Measurements from ENCODE around the gene LOC128125822.

LOC128125822 gene

GRCh38 chr6:63546236-63546635 lies 26.0 kb upstream of the LOC128125822 start:
- Mint-ChIP-seq H3K27ac (no peak overlapping the region), H3K4me3 (no peak overlapping the region), H3K4me1 (no peaks in the 10 kb centered on the region), H3K36me3 (no peaks in the 10 kb centered on the region), H3K9me3 (no peaks in the 10 kb centered on the region), H3K27me3 (ENCODE audit: insufficient read depth, low read depth) (no peaks in the 10 kb centered on the region)
- TF ChIP-seq CTCF (IDR thresholded peaks at IDR 0.05) (no peak), EZH2 (IDR thresholded peaks at IDR 0.05) (no peak), EZH2phosphoT487 (IDR thresholded peaks at IDR 0.05) (no peak)
- Histone ChIP-seq H3K27ac (no peak overlapping the region), H3K9me3 (ENCODE audit: low read depth) (no peaks in the 10 kb centered on the region), H3K27me3 (no peaks in the 10 kb centered on the region), H3K9ac (no peak overlapping the region), H4K20me1 (ENCODE audit: low read depth) (no peaks in the 10 kb centered on the region), H3K79me2 (ENCODE audit: low read depth) (no peaks in the 10 kb centered on the region), H3K4me3 (no peak overlapping the region), H3F3A (ENCODE audit: low read depth) (no peaks in the 10 kb centered on the region), H3K36me3 (no peaks in the 10 kb centered on the region), H3K4me2 (no peak overlapping the region), H3K4me1 (no peaks in the 10 kb centered on the region), H2AFZ (replicated peaks) (no peak overlapping the region)
- no peak for DNase-seq (ENCODE audit: low spot score)

GRCh38 chr6:63546697-63547096 lies 25.6 kb upstream of the LOC128125822 start:
- Histone ChIP-seq H3F3A (ENCODE audit: low read depth) (no peaks in the 10 kb centered on the region), H3K27ac (no peak overlapping the region), H3K4me3 (no peak overlapping the region), H3K9ac (no peak overlapping the region), H4K20me1 (ENCODE audit: low read depth) (no peaks in the 10 kb centered on the region), H3K4me1 (no peaks in the 10 kb centered on the region), H3K79me2 (ENCODE audit: low read depth) (no peaks in the 10 kb centered on the region), H3K9me3 (ENCODE audit: low read depth) (no peaks in the 10 kb centered on the region), H2AFZ (replicated peaks) (no peak overlapping the region), H3K36me3 (no peaks in the 10 kb centered on the region), H3K4me2 (no peak overlapping the region), H3K27me3 (no peaks in the 10 kb centered on the region)
- Mint-ChIP-seq H3K4me1 (no peaks in the 10 kb centered on the region), H3K4me3 (no peak overlapping the region), H3K27ac (no peak overlapping the region), H3K9me3 (no peaks in the 10 kb centered on the region), H3K36me3 (no peaks in the 10 kb centered on the region), H3K27me3 (ENCODE audit: insufficient read depth, low read depth) (no peaks in the 10 kb centered on the region)
- TF ChIP-seq CTCF (IDR thresholded peaks at IDR 0.05) = no peak
- no peak for TF ChIP-seq EZH2phosphoT487 (IDR thresholded peaks at IDR 0.05)
- no peak for TF ChIP-seq EZH2 (IDR thresholded peaks at IDR 0.05)
- DNase-seq (ENCODE audit: low spot score) = no peak

- Mint-ChIP-seq H3K36me3 (no peaks in the 10 kb centered on the region), H3K4me1 (no peaks in the 10 kb centered on the region), H3K27me3 (ENCODE audit: insufficient read depth, low read depth) (no peaks in the 10 kb centered on the region), H3K9me3 (no peaks in the 10 kb centered on the region), H3K4me3 (no peak overlapping the region), H3K27ac (no peak overlapping the region)
- Histone ChIP-seq H3K36me3 (no peaks in the 10 kb centered on the region), H2AFZ (replicated peaks) (no peak overlapping the region), H3F3A (ENCODE audit: low read depth) (no peaks in the 10 kb centered on the region), H3K4me2 (no peak overlapping the region), H3K27ac (no peak overlapping the region), H3K9me3 (ENCODE audit: low read depth) (no peaks in the 10 kb centered on the region), H4K20me1 (ENCODE audit: low read depth) (no peaks in the 10 kb centered on the region), H3K9ac (no peak overlapping the region), H3K27me3 (no peaks in the 10 kb centered on the region), H3K79me2 (ENCODE audit: low read depth) (no peaks in the 10 kb centered on the region), H3K4me3 (no peak overlapping the region), H3K4me1 (no peaks in the 10 kb centered on the region)
- no peak for DNase-seq (ENCODE audit: low spot score)
- TF ChIP-seq CTCF (IDR thresholded peaks at IDR 0.05) (no peak), EZH2 (IDR thresholded peaks at IDR 0.05) (no peak), EZH2phosphoT487 (IDR thresholded peaks at IDR 0.05) (no peak)
Observed at GRCh38 chr6:63549076-63549475, 23.2 kb upstream of the LOC128125822 start.

GRCh38 chr6:63553208-63553607 lies 19.1 kb upstream of the LOC128125822 start:
- no peak overlapping the region for H3K4me3 Mint-ChIP-seq
- H3K4me1 Mint-ChIP-seq = no peaks in the 10 kb centered on the region
- no peaks in the 10 kb centered on the region for H3K36me3 Mint-ChIP-seq
- no peak overlapping the region for H2AFZ ChIP-seq (replicated peaks)
- H3K27ac Mint-ChIP-seq = no peak overlapping the region
- H3K36me3 ChIP-seq = no peaks in the 10 kb centered on the region
- H3K4me3 ChIP-seq = no peak overlapping the region
- no peaks in the 10 kb centered on the region for H3K9me3 ChIP-seq (ENCODE audit: low read depth)
- no peak overlapping the region for H3K4me2 ChIP-seq
- H4K20me1 ChIP-seq (ENCODE audit: low read depth) = no peaks in the 10 kb centered on the region
- H3K27ac ChIP-seq = no peak overlapping the region
- no peaks in the 10 kb centered on the region for H3K79me2 ChIP-seq (ENCODE audit: low read depth)
- no peaks in the 10 kb centered on the region for H3K27me3 Mint-ChIP-seq (ENCODE audit: insufficient read depth, low read depth)
- H3K27me3 ChIP-seq = no peaks in the 10 kb centered on the region
- TF ChIP-seq CTCF (IDR thresholded peaks at IDR 0.05) (no peak), EZH2 (IDR thresholded peaks at IDR 0.05) (no peak), EZH2phosphoT487 (IDR thresholded peaks at IDR 0.05) (no peak)
- H3K4me1 ChIP-seq = no peaks in the 10 kb centered on the region
- DNase-seq (ENCODE audit: low spot score) = no peak
- H3F3A ChIP-seq (ENCODE audit: low read depth) = no peaks in the 10 kb centered on the region
- no peaks in the 10 kb centered on the region for H3K9me3 Mint-ChIP-seq
- H3K9ac ChIP-seq = no peak overlapping the region
